IPS-18a (cell line): ENCODE measurements around the gene HCN2.

Source experiments
- H3K27ac ChIP-seq: one replicate; pipeline ENCODE4 v1.5.1; 2013; ENCODE audit warnings: low read length
- H3K27me3 ChIP-seq: one replicate; pipeline ENCODE4 v1.6.1; 2013; ENCODE audit warnings: mild to moderate bottlenecking, low read length; ENCODE audit not compliant: control insufficient read depth, insufficient read depth
- H3K36me3 ChIP-seq: one replicate; pipeline ENCODE4 v1.6.1; 2013; ENCODE audit warnings: low read depth, low read length; ENCODE audit not compliant: control insufficient read depth
- H3K4me1 ChIP-seq: one replicate; pipeline ENCODE4 v1.6.1; 2013; ENCODE audit warnings: low read depth, low read length; ENCODE audit not compliant: control insufficient read depth
- H3K4me3 ChIP-seq: one replicate; pipeline ENCODE4 v1.5.1; 2013; ENCODE audit warnings: low read length
- H3K9ac ChIP-seq: one replicate; pipeline ENCODE4 v1.6.1; 2013; ENCODE audit warnings: mild to moderate bottlenecking, low read length, moderate library complexity
- H3K9me3 ChIP-seq: one replicate; pipeline ENCODE4 v1.6.1; 2013; ENCODE audit warnings: low read depth, low read length; ENCODE audit not compliant: control insufficient read depth

The HCN2 gene

DNA sequence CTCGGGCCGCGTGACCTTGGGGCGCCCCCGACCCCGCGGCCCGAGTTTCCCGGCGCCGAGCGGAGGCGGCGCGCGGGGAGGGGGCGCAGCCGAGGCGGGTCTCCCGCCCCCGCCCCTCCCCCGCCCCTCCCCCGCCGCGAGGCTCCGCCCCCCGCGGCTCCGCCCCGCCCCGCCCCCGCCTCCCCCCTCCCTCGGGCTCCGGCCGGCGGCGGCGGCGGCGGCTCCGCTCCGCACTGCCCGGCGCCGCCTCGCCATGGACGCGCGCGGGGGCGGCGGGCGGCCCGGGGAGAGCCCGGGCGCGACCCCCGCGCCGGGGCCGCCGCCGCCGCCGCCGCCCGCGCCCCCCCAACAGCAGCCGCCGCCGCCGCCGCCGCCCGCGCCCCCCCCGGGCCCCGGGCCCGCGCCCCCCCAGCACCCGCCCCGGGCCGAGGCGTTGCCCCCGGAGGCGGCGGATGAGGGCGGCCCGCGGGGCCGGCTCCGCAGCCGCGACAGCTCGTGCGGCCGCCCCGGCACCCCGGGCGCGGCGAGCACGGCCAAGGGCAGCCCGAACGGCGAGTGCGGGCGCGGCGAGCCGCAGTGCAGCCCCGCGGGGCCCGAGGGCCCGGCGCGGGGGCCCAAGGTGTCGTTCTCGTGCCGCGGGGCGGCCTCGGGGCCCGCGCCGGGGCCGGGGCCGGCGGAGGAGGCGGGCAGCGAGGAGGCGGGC lies at the start of gene HCN2:
Gene HCN2 (plus strand): TSS at position 189 of the 703 bp plus-strand sequence. CDS start 65 bp downstream, at position 254.
- Histone ChIP-seq H3K4me1 (no peaks in the 10 kb centered on the region), H3K27me3 (peaks cover 44% of the 10 kb centered on the region), H3K9ac (no peak within 1 kb of the TSS), H3K9me3 (no peaks in the 10 kb centered on the region), H3K27ac (no peak within 1 kb of the TSS), H3K4me3 (no peak within 1 kb of the TSS), H3K36me3 (no peaks in the 10 kb centered on the region)

DNA sequence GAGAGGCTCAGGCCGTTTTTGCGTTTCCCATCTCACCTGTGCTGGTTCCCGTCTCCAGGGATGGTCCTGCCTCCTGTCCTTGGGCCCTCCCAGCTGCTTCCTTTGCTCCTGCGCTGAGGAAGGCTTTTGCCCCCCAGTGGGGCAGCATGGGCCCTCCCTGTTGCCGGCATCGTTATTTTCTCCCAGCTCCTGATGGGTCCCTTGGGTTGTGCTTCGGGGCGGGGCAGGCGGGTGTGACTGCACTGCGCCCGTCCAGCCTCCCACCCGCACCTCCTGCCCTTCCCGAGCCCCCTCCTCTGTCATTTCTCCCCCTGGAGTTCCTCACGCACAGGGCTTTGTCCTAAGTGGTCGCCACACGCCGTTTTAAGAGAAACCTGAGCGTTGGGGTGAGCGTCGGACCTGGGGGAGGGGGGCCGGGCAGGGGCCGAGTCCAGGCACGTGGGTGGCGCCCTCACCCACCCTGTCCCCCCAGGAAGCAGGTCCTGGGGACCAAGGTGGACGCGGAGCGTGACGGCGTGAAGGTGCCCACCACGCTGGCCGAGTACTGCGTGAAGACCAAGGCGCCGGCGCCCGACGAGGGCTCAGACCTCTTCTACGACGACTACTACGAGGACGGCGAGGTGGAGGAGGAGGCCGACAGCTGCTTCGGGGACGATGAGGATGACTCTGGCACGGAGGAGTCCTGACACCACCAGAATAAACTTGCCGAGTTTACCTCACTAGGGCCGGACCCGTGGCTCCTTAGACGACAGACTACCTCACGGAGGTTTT lies 48.6 kb upstream of the HCN2 start:
- H3K4me1 ChIP-seq = no peaks in the 10 kb centered on the region
- no peak overlapping the region for H3K4me3 ChIP-seq
- no peak overlapping the region for H3K27ac ChIP-seq
- H3K27me3 ChIP-seq = no peaks in the 10 kb centered on the region
- H3K36me3 ChIP-seq = peaks cover 20% of the 10 kb centered on the region
- H3K9ac ChIP-seq = no peak overlapping the region
- H3K9me3 ChIP-seq = no peaks in the 10 kb centered on the region

DNA sequence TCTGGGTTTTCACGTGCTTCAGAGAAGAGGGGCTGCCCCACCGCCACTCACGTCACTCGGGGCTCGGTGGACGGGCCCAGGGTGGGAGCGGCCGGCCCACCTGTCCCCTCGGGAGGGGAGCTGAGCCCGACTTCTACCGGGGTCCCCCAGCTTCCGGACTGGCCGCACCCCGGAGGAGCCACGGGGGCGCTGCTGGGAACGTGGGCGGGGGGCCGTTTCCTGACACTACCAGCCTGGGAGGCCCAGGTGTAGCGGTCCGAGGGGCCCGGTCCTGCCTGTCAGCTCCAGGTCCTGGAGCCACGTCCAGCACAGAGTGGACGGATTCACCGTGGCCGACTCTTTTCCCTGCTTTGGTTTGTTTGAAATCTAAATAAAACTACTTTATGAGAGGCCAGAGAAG lies 48.0 kb upstream of the HCN2 start:
- Histone ChIP-seq H3K4me3 (no peak overlapping the region), H3K4me1 (no peaks in the 10 kb centered on the region), H3K9me3 (no peaks in the 10 kb centered on the region), H3K27me3 (no peaks in the 10 kb centered on the region), H3K9ac (no peak overlapping the region), H3K27ac (no peak overlapping the region), H3K36me3 (peaks cover 15% of the 10 kb centered on the region)

DNA sequence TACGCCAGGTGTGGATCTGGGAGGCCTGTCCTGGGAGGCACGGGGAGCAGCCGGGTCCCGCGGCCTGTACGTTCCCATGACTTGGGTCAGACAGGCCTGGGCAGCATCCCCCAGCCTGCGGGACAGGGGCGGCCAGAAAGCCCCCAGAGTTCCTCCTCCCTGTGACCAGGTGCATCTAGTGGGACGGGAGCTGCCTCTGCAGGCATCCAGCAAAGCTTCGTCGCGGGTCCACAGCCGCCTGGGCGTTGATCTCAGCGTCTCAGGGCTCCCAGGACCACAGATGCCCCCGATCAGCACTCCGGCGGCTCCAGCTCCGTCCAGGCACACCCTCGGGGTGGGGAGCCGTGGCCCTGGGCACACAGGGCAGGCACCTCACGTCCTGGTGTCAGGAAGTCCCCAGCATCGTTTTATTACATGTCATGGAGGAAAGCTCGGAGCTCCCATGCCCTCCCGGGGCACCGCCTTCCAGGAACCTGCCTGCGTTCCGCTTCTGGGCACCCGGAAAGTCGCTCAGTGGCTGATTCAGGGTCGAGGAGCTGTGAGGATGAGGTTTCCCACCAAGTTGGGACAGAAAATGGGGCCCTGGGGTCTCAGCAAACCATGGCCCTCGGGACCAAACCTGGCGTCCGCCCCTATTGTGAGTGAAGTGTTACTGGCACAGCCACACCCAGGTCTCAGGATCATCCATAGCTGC lies 47.4 kb upstream of the HCN2 start:
- no peaks in the 10 kb centered on the region for H3K9me3 ChIP-seq
- no peak overlapping the region for H3K27ac ChIP-seq
- H3K4me1 ChIP-seq = no peaks in the 10 kb centered on the region
- no peaks in the 10 kb centered on the region for H3K27me3 ChIP-seq
- H3K4me3 ChIP-seq = no peak overlapping the region
- peaks cover 12% of the 10 kb centered on the region for H3K36me3 ChIP-seq
- no peak overlapping the region for H3K9ac ChIP-seq

DNA sequence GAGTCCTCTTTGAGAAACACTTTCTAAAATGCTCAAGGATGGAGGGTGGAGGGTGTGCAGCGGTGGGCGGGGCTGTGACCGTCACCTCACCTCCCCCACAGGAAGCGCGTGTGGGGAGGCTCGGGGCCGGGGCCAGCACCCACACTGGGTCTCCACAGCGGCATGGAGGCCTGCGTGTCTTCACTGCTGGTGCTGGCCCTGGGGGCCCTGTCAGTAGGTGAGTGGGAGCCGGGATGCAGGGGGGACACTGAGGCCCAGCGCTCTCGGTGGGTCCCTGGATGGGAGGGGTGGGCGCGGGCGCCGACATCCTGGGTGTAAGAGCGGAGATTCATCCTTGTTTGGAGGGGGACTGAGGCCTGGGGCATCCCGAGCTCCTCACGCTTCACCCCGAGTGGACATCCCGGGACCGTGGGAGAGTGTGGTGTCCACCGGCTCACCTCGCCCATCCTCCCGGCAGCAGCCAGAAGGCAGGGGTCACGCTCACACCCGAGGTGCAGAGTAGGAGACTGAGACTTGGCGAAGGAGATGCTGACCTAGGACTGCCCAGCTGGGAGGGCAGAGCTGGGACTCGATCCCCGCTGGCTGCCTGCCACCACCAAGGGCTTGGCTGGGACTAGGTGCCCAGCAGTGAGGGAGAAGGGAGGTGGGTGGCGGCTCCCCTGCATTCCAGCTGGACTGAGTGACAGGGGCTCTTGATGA lies 45.6 kb upstream of the HCN2 start, which contains the start of gene GZMM:
Gene GZMM (plus strand): TSS at position 144 of the 699 bp plus-strand sequence. CDS start 19 bp downstream, at position 163.
- Histone ChIP-seq H3K9me3 (no peaks in the 10 kb centered on the region), H3K9ac (no peak within 1 kb of the TSS), H3K27ac (no peak within 1 kb of the TSS)

DNA sequence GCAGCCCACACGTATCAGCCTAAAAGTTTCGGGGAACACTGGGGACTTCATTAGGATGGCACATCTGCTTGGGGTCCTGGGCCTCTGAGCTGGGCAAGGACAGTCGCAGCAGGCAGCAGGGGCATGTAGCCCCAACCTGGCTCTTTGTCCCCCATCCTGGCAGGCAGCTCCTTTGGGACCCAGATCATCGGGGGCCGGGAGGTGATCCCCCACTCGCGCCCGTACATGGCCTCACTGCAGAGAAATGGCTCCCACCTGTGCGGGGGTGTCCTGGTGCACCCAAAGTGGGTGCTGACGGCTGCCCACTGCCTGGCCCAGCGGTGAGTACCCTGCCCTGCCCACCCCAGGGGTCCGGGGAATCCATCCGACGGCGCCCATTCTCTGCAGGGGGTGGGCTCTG lies 42.6 kb upstream of the HCN2 start:
- Histone ChIP-seq H3K9ac (no peak overlapping the region), H3K4me1 (no peaks in the 10 kb centered on the region), H3K27ac (no peak overlapping the region), H3K27me3 (no peaks in the 10 kb centered on the region), H3K4me3 (no peak overlapping the region), H3K36me3 (peaks cover under 1% of the 10 kb centered on the region), H3K9me3 (no peaks in the 10 kb centered on the region)

More for the DNA sequence above, 45.6 kb upstream of the HCN2 start, which contains the start of gene GZMM:
- Histone ChIP-seq H3K4me1 (no peaks in the 10 kb centered on the region), H3K27me3 (no peaks in the 10 kb centered on the region), H3K4me3 (no peak within 1 kb of the TSS), H3K36me3 (peaks cover 3% of the 10 kb centered on the region)

DNA sequence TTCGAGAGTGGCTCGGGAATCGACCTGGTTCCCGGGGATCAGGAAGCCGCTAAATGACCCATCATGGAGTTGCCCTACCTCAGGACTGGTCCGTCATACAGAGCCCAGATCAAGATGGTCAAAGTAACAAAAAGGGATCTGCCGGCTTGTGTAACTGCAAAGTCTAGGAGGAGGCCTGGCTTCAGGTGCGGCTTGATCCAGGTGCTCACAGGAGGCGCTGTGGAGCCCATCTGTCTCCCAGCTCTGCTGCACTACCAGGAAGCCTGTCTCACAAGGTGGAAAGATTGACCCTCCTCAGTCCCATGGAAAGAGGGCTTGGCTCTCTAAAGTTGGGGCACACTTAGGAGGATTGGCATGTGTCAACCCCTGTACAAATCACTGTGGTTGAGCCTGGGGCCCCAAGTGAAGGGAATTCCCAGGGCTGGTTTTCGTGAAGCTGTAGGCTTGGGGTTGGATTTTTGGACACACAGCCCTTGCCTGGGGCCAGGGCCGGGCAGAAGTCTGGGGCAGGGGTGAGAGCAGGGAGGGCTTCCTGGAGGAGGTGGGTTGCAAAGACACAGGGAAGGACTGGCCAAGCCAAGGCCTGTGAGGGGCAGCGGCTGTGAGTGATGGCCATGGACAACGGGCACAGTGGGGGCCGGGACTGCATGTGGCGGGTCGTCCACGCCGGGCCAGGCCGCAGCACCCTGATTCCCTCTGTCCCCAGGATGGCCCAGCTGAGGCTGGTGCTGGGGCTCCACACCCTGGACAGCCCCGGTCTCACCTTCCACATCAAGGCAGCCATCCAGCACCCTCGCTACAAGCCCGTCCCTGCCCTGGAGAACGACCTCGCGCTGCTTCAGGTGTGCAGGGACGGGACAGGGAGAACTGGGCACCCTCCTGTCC lies 41.6 kb upstream of the HCN2 start:
- no peak overlapping the region for H3K9ac ChIP-seq
- H3K4me3 ChIP-seq = no peak overlapping the region
- H3K27ac ChIP-seq = no peak overlapping the region
- H3K4me1 ChIP-seq = no peaks in the 10 kb centered on the region
- no peaks in the 10 kb centered on the region for H3K36me3 ChIP-seq
- no peaks in the 10 kb centered on the region for H3K9me3 ChIP-seq
- no peaks in the 10 kb centered on the region for H3K27me3 ChIP-seq

DNA sequence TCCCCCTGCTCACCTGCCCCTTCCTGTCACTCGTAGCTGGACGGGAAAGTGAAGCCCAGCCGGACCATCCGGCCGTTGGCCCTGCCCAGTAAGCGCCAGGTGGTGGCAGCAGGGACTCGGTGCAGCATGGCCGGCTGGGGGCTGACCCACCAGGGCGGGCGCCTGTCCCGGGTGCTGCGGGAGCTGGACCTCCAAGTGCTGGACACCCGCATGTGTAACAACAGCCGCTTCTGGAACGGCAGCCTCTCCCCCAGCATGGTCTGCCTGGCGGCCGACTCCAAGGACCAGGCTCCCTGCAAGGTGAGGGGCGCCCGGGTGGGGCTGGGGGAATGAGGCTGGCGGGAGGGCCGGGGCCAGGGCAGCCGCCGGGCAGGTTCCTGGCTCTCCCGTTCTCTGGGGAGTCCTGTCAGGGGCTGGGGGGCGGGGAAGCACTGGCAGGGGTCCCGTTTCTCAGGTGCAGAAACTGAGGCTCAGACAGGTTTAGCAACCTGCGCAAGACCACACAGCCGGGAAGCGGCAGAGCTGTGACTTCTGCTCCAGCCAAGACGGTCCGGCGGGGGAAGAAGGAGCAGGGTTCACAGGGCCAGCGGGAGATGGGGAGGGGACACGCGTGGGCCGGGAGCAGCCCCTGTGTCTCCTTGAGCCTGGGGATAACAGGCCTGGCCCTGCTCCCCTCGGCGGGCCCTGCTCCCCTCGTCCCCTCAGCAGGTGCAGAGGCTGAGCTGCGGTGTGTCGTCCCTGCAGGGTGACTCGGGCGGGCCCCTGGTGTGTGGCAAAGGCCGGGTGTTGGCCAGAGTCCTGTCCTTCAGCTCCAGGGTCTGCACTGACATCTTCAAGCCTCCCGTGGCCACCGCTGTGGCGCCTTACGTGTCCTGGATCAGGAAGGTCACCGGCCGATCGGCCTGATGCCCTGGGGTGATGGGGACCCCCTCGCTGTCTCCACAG lies 40.5 kb upstream of the HCN2 start:
- no peaks in the 10 kb centered on the region for H3K27me3 ChIP-seq
- H3K36me3 ChIP-seq = no peaks in the 10 kb centered on the region
- H3K4me1 ChIP-seq = no peaks in the 10 kb centered on the region
- no peak overlapping the region for H3K9ac ChIP-seq
- no peaks in the 10 kb centered on the region for H3K9me3 ChIP-seq
- no peak overlapping the region for H3K4me3 ChIP-seq
- H3K27ac ChIP-seq = no peak overlapping the region

DNA sequence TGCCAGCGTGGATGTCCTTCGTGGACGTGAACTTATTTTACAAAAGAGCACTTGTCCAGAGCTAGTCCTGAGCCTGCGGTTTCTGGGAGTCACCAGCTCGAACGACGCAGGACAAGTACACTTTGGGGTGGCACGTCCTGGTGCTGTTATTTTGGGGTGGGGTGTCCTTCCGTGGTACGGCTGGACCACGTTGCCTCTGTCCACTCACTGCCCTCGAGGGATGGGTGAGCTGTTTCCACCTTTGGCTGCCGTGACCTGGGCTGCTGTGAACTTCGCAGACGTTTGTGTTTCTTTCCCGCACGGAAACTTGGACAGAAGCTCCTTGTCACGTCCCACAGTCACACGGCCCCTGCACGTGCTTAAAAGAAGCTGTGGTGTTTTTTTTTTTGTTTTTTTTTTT lies 34.9 kb upstream of the HCN2 start:
- no peaks in the 10 kb centered on the region for H3K36me3 ChIP-seq

DNA sequence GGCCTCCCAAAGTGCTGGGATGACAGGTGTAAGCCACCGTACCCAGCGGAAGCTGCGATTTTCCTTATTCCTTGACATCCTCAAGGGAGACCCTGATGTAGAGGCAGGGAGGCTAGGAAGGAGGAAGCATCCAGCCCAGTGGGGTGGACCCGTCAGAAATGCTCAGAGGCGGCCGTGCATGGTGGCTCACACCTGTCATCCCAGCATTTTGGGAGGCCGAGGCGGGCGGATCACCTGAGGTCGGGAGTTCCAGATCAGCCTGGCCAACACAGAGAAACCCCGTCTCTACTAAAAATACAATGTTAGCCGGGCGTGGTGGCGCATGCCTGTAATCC lies 34.2 kb upstream of the HCN2 start:
- Histone ChIP-seq H3K36me3 (no peaks in the 10 kb centered on the region), H3K27me3 (no peaks in the 10 kb centered on the region), H3K27ac (no peak overlapping the region), H3K4me3 (no peak overlapping the region), H3K9ac (no peak overlapping the region), H3K9me3 (no peaks in the 10 kb centered on the region), H3K4me1 (no peaks in the 10 kb centered on the region)

More for the DNA sequence above, 34.9 kb upstream of the HCN2 start:
- H3K27me3 ChIP-seq = no peaks in the 10 kb centered on the region
- no peak overlapping the region for H3K9ac ChIP-seq
- no peak overlapping the region for H3K27ac ChIP-seq
- H3K9me3 ChIP-seq = no peaks in the 10 kb centered on the region
- H3K4me3 ChIP-seq = no peak overlapping the region
- no peaks in the 10 kb centered on the region for H3K4me1 ChIP-seq
